Endometrial microvascular endothelial cells (primary cell): ENCODE measurements around the gene AGBL5. TPM values are rescaled to one million over a fixed set of nuclear protein-coding genes. Genes with fewer than 3 reads are reported as not detected.
"Not testable (repeated sequence)": the region's sequence is repeated elsewhere in the genome, so short reads cannot be mapped to it uniquely, and the experiment has no call there.

Experiments used
- in situ Hi-C: cut with HindIII; loops from 2 replicates; pipeline ENCODE4 v1.10.0; 2017; ENCODE audit warnings: low sequenced_read_pairs, low pct_unique_long_range_greater_than_20kb; ENCODE audit errors: inconsistent ontology term
- total RNA-seq: library from RNA; depleted of rRNA; stranded (reverse); fragments of >200 nt; gene quantifications from one replicate; pipeline ENCODE4 v1.2.3, GENCODE V29; 2015; ENCODE audit errors: inconsistent ontology term

The AGBL5 gene
- total RNA-seq, 1 donor from 2014 or later = 13.2 TPM

- in situ Hi-C loops = no loop called here
These were observed 45.4 kb downstream of the AGBL5 start for GRCh38 chr2:27096748-27097297.

GRCh38 chr2:27097341-27097740, 45.9 kb downstream of the AGBL5 start:
- in situ Hi-C loops = no loop called here

GRCh38 chr2:27099334-27099955, 48.0 kb downstream of the AGBL5 start:
- in situ Hi-C loops = no loop called here

- in situ Hi-C loops = no loop called here
These were observed 48.6 kb downstream of the AGBL5 start for GRCh38 chr2:27100036-27100435.

GRCh38 chr2:27102329-27102728, 50.9 kb downstream of the AGBL5 start:
- in situ Hi-C loops = no loop called here

DNA sequence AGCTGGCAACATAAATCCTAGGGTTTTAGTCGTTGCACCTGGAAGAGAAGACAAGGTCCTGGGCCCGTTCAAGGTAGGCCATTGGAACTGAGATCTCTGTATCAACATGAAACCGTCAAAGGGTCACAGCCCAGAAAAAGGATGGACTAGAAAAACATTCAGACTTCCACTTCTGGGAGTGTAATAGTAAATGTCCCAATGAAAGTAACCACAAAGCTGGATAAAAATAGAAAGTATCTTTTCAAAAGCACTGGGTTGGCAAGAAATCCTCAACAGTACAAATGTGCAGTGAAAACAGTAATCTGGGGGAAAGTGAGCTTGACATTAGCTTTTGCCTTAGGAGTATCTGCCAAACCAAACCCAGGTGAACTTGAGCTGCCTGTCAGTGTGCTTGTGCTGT, 54.5 kb downstream of the AGBL5 start:
- in situ Hi-C loops = no loop called here

- in situ Hi-C loops = no loop called here
These were observed 56.8 kb downstream of the AGBL5 start for GRCh38 chr2:27108221-27108620.

- in situ Hi-C loops = no loop called here
These were observed 57.6 kb downstream of the AGBL5 start for GRCh38 chr2:27109083-27109482.

- in situ Hi-C loops = not testable (repeated sequence)
These were observed 59.3 kb downstream of the AGBL5 start for GRCh38 chr2:27110603-27111352.

DNA sequence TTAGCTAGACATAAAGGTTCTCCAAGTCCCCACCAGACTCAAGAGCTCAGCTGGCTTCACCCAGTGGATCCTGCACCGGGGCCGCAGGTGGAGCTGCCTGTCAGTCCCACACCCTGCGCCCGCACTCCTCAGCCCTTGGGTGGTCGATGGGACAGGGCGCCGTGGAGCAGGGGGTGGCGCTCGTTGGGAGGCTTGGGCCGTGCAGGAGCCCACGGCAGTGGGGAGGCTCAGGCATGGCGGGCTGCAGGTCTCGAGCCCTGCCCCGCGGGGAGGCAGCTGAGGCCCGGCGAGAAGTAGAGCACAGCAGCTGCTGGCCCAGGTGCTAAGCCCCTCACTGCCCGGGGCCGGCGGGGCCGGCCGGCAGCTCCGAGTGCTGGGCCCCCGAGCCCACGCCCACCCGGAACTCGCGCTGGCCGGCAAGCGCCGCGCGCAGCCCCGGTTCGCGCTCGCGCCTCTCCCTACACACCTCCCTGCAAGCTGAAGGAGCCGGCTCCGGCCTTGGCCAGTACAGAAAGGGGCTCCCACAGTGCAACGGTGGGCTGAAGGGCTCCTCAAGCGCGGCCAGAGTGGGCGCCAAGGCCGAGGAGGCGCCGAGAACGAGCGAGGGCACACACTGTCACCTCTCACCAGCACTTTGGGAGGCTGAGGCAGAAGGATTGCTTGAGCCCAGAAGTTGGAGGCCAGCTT, 60.1 kb downstream of the AGBL5 start:
- in situ Hi-C loops = not testable (repeated sequence)

- in situ Hi-C loops = no loop called here
These were observed 64.1 kb downstream of the AGBL5 start for GRCh38 chr2:27115519-27115918.

- in situ Hi-C loops = no loop called here
These were observed 66.6 kb downstream of the AGBL5 start for GRCh38 chr2:27117995-27118524.

DNA sequence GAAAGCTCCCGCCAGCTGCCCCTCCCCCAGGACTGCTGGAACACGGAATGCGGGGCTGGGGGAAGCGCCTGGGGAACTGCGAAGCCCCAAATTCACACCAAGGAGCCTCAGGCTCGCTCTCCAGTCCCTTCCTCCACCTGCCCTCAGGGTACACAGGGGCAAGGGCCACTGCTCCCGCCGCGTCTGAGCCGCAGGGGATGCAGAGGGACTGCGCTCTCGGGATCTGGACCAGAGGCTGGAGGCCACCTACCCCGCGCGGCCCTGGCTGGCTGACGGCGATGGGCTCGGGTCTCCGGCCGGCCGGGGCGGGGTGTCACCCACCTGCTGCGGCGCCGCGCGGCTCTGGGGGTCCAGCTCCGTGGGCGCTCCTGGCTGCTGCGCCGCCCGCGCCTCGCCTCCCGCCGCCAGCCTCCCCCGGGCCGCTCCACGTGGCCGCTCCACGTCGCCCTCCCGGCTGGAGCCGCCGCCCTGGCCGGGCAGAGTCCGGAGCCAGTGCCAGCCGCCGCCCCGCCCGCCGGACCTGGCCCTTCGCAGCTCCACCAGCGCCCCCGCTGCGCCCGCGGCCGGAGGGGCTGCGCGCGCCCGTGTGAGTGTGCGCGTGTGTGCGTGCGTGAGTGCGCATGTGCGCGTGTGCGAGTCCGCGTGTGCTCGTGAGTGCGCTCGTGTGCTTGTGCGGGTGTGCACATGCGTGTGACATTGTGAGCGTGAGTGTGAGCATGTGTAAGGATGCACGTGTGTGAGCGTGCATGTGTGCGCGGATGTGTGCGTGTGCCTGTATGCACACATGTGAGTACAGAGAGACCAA, 67.3 kb downstream of the AGBL5 start, which contains the start of gene CGREF1:
TSS of gene CGREF1 (minus strand) at position 604 of the 805 bp plus-strand sequence. CDS start 14,762 bp downstream, outside the sequence.
- in situ Hi-C loops = no loop called here

DNA sequence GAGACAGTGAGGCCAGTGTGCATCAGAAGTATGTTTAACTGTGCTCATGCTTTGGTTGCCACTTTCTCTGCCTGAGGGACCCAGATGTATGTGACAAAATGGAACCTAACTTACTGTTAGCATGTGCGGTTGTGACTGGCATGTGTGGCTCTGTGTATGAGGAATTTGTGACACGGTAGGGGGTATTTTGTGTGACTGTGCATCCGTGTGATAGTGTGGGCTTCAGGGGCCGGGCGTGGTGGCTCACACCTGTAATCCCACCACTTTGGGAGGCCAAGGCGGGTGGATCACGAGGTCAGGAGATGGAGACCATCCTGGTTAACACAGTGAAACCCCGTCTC, 67.8 kb downstream of the AGBL5 start:
- in situ Hi-C loops = not testable (repeated sequence)

Other genes starting within 250 kb of the AGBL5 start
- gene DPYSL5, start 203.5 kb upstream of the AGBL5 start, total RNA-seq = not detected
- 2.6 TPM for gene MAPRE3, start 81.0 kb upstream of the AGBL5 start, total RNA-seq
- 50.4 TPM for gene TMEM214, start 18.7 kb upstream of the AGBL5 start, total RNA-seq
- 378 TPM for gene OST4, start 20.0 kb downstream of the AGBL5 start, total RNA-seq
- gene EMILIN1, start 26.9 kb downstream of the AGBL5 start, total RNA-seq = 1.5 TPM
- 4.6 TPM for gene KHK, start 35.1 kb downstream of the AGBL5 start, total RNA-seq
- gene CGREF1, start 67.5 kb downstream of the AGBL5 start, total RNA-seq = not detected
- gene ABHD1, start 72.1 kb downstream of the AGBL5 start, total RNA-seq = not detected
- gene PREB, start 83.0 kb downstream of the AGBL5 start, total RNA-seq = 59.5 TPM
- gene PRR30, start 87.7 kb downstream of the AGBL5 start, total RNA-seq = not detected
- not detected for gene TCF23, start 97.3 kb downstream of the AGBL5 start, total RNA-seq
- gene ATRAID, start 160.4 kb downstream of the AGBL5 start, total RNA-seq = 134 TPM
- gene SLC5A6, start 160.6 kb downstream of the AGBL5 start, total RNA-seq = 80.6 TPM
- 82.7 TPM for gene CAD, start 165.7 kb downstream of the AGBL5 start, total RNA-seq
- 8.2 TPM for gene SLC30A3, start 211.4 kb downstream of the AGBL5 start, total RNA-seq
- not detected for gene DNAJC5G, start 223.8 kb downstream of the AGBL5 start, total RNA-seq
- 0.56 TPM for gene TRIM54, start 230.8 kb downstream of the AGBL5 start, total RNA-seq